Neuronal stem cell (in vitro differentiated cells): Measurements from ENCODE around the gene CCDC88A.

Experiments used
- DNase-seq: peaks from one replicate; pipeline ENCODE4 v3.0.0-alpha.2; 2013; ENCODE audit warnings: low spot score
- H2AFZ ChIP-seq: one replicate; pipeline ENCODE4 v1.6.1; 2013; ENCODE audit warnings: mild to moderate bottlenecking, low read length, inconsistent platforms
- H2AK5ac ChIP-seq: 2 replicates; pipeline ENCODE4 v1.6.1; 2013; ENCODE audit warnings: low read depth, mild to moderate bottlenecking, inconsistent platforms, low read length, moderate library complexity, mixed read lengths
- H2BK120ac ChIP-seq: 2 replicates; pipeline ENCODE4 v1.6.1; 2013; ENCODE audit warnings: low read depth, mild to moderate bottlenecking, inconsistent platforms, low read length, moderate library complexity, mixed read lengths
- H2BK12ac ChIP-seq: one replicate; pipeline ENCODE4 v1.6.1; 2013; ENCODE audit warnings: low read length, inconsistent platforms
- H2BK15ac ChIP-seq: 2 replicates; pipeline ENCODE4 v1.6.1; 2013; ENCODE audit warnings: mild to moderate bottlenecking, low read length, inconsistent platforms, mixed read lengths
- H2BK5ac ChIP-seq: one replicate; pipeline ENCODE4 v1.6.1; 2013; ENCODE audit warnings: inconsistent platforms, mild to moderate bottlenecking, low read length, moderate library complexity
- H3K14ac ChIP-seq: one replicate; pipeline ENCODE4 v1.6.1; 2013; ENCODE audit warnings: low read length, inconsistent platforms
- H3K18ac ChIP-seq: 2 replicates; pipeline ENCODE4 v1.6.1; 2013; ENCODE audit warnings: low read length, inconsistent platforms
- H3K23ac ChIP-seq: 2 replicates; pipeline ENCODE4 v1.6.1; 2013; ENCODE audit warnings: low read depth, mild to moderate bottlenecking, mixed read lengths, low read length, inconsistent platforms; ENCODE audit not compliant: poor library complexity
- H3K27ac ChIP-seq: replicated peaks from 3 replicates; pipeline ENCODE4 v1.5.1; 2013; ENCODE audit warnings: low read length, inconsistent platforms
- H3K27me3 ChIP-seq, 3 experiments: 2 replicates each; pipeline ENCODE4 v1.6.1; 2013; ENCODE audit warnings: low read length in 3 of 3, mild to moderate bottlenecking in 2 of 3, inconsistent platforms in 1 of 3, low read depth in 1 of 3, mixed read lengths in 1 of 3, moderate library complexity in 1 of 3; ENCODE audit not compliant: control insufficient read depth in 3 of 3, insufficient read depth in 3 of 3
- H3K36me3 ChIP-seq, 2 donors: replicated peaks in 1 of 2; 2 replicates each; pipeline ENCODE4 v1.6.1; 2013; ENCODE audit warnings: low read length in 2 of 2; ENCODE audit not compliant: control insufficient read depth in 2 of 2, insufficient read depth in 2 of 2
- H3K4ac ChIP-seq: 2 replicates; pipeline ENCODE4 v1.6.1; 2013; ENCODE audit warnings: inconsistent platforms, mild to moderate bottlenecking, low read length, moderate library complexity
- H3K4me1 ChIP-seq, 2 donors: 1 replicate in 1 of 2; 2 replicates in 1 of 2; pipeline ENCODE4 v1.6.1; 2013; ENCODE audit warnings: low read length in 2 of 2, low read depth in 1 of 2; ENCODE audit not compliant: control insufficient read depth in 2 of 2, insufficient read depth in 1 of 2
- H3K4me2 ChIP-seq: one replicate; pipeline ENCODE4 v1.6.1; 2013; ENCODE audit warnings: mild to moderate bottlenecking, low read length, inconsistent platforms; ENCODE audit not compliant: insufficient read depth, poor library complexity, severe bottlenecking
- H3K4me3 ChIP-seq, 2 donors: 2 replicates each; pipeline ENCODE4 v1.5.1; 2013; ENCODE audit warnings: low read length in 2 of 2, mild to moderate bottlenecking in 2 of 2, inconsistent platforms in 1 of 2, moderate library complexity in 1 of 2
- H3K79me1 ChIP-seq: one replicate; pipeline ENCODE4 v1.6.1; 2013; ENCODE audit warnings: low read depth, mild to moderate bottlenecking, inconsistent platforms, low read length, moderate library complexity
- H3K9ac ChIP-seq: one replicate; pipeline ENCODE4 v1.6.1; 2013; ENCODE audit warnings: mild to moderate bottlenecking, low read depth, low read length, inconsistent platforms; ENCODE audit not compliant: poor library complexity
- H3K9me3 ChIP-seq, 2 donors: replicated peaks in 1 of 2; 2 replicates each; pipeline versions ENCODE3 to v1.6.1; 2013; ENCODE audit warnings: low read length in 2 of 2, mild to moderate bottlenecking in 2 of 2, inconsistent platforms in 1 of 2, low read depth in 1 of 2, mixed read lengths in 1 of 2, moderate library complexity in 1 of 2; ENCODE audit not compliant: control insufficient read depth in 2 of 2, insufficient read depth in 1 of 2
- H4K8ac ChIP-seq: one replicate; pipeline ENCODE4 v1.6.1; 2013; ENCODE audit warnings: low read depth, mild to moderate bottlenecking, inconsistent platforms, low read length, moderate library complexity
- H4K91ac ChIP-seq: one replicate; pipeline ENCODE4 v1.6.1; 2013; ENCODE audit warnings: low read length, low read depth, mild to moderate bottlenecking, inconsistent platforms; ENCODE audit not compliant: poor library complexity
- WGBS, 2 donors: extraction: QIAGEN DNeasy Blood & Tissue Kit; methylation state at CpG; one replicate each; pipeline ENCODE4 v1.1.7; 2013; ENCODE audit warnings: missing lambda C conversion rate in 2 of 2, mixed read lengths in 1 of 2; ENCODE audit not compliant: insufficient read length in 2 of 2, insufficient replicate concordance in 1 of 2; ENCODE audit errors: extremely low coverage in 2 of 2; 5-methylcytosine and 5-hydroxymethylcytosine counted together

The CCDC88A gene

DNA sequence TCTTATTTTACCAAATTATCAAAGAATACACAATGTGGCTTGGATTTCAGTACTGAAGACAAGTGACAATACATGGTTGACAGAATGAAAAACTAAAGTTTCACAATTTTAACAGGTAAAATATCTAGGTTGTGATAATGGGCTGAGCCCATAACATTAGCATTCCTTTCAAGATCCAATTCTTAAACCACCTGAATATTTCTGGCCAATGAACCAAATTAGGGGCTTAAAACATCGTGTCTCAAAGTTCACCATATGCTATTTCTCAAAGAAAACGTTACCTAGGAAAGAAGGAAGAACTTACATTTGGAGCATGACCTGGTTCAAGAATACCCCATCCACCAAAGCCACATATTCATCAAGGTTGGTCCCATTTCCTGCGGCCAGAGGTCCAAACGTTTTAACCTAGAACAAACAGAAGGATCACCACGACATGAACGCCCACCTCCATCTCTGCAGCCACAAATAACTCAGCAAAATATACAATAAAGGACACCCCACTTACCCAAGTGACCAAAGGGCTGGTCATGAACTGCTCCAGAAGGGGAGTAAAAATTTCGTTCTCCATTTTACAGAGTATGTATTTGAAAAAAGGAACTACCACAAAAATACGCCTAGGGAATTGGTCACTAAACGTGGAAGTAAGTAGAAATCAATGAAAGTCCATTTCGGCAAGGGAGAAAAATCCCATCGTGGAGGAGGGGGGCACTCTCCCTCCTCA is 984 bp downstream of the CCDC88A start:
- H4K8ac ChIP-seq = no peak overlapping the region
- no peak overlapping the region for H2BK15ac ChIP-seq
- peak overlapping the region; percentile 72 for H3K4me2 ChIP-seq
- no peak overlapping the region for H3K18ac ChIP-seq
- H3K4ac ChIP-seq = no peak overlapping the region
- DNase-seq = no peak
- peak overlapping the region; percentile 73 to 90 for H3K4me3 ChIP-seq
- WGBS, 2 donors = no CpG with 5 or more reads among the region's 11 CpGs
- H2BK5ac ChIP-seq = peak overlapping the region; percentile 87
- peaks cover 0 to 20% of the 10 kb centered on the region in 2 donors for H3K36me3 ChIP-seq
- H2AK5ac ChIP-seq = no peak overlapping the region
- H3K27ac ChIP-seq = peak overlapping the region; percentile 97
- no peak overlapping the region for H2BK12ac ChIP-seq
- peaks cover 0 to 2% of the 10 kb centered on the region in 2 donors for H3K4me1 ChIP-seq
- H3K14ac ChIP-seq = no peak overlapping the region
- peaks cover 0 to 3% (median 0%) of the 10 kb centered on the region in 3 experiments for H3K27me3 ChIP-seq
- H2AFZ ChIP-seq = peak overlapping the region; percentile 92
- no peaks in the 10 kb centered on the region for H3K79me1 ChIP-seq
- peak overlapping the region; percentile 94 for H3K9ac ChIP-seq
- no peak overlapping the region for H2BK120ac ChIP-seq
- H4K91ac ChIP-seq = no peak overlapping the region
- H3K23ac ChIP-seq = no peak overlapping the region
- H3K9me3 ChIP-seq = no peaks in the 10 kb centered on the region

DNA sequence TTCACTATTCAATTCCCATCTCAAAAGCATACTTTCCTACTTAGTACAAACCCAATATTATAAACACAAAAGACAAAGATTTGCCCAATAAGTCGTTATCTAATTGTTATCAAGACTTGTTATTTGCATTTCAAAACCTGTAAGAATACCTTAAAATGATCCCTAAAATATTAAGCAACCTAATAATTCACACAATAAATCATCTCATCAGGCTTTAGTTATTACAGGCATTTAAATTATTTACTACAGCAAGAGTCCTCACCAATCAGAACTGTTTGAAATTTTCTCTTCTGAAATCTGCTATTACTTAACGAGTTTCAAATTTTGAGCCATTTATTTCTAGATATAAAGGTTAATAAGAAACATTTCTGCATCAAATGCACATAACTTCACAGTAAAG is 1.6 kb downstream of the CCDC88A start:
- no peak overlapping the region for H3K18ac ChIP-seq
- H3K36me3 ChIP-seq = peaks cover 0 to 26% of the 10 kb centered on the region in 2 donors
- H2BK12ac ChIP-seq = no peak overlapping the region
- H2AFZ ChIP-seq = no peak overlapping the region
- H3K27ac ChIP-seq = no peak overlapping the region
- no peak for DNase-seq
- H3K4ac ChIP-seq = no peak overlapping the region
- H2AK5ac ChIP-seq = no peak overlapping the region
- H3K9me3 ChIP-seq = no peaks in the 10 kb centered on the region
- peaks cover 0 to 2% of the 10 kb centered on the region in 2 donors for H3K4me1 ChIP-seq
- no peak overlapping the region for H4K8ac ChIP-seq
- no CpG with 5 or more reads among the region's 2 CpGs for WGBS, 2 donors
- H3K14ac ChIP-seq = no peak overlapping the region
- no peaks in the 10 kb centered on the region for H3K27me3 ChIP-seq
- no peaks in the 10 kb centered on the region for H3K79me1 ChIP-seq
- no peak overlapping the region for H3K23ac ChIP-seq
- no peak overlapping the region for H4K91ac ChIP-seq
- H3K4me2 ChIP-seq = no peak overlapping the region
- no peak overlapping the region for H3K9ac ChIP-seq
- no peak overlapping the region for H2BK15ac ChIP-seq
- H2BK5ac ChIP-seq = no peak overlapping the region
- H2BK120ac ChIP-seq = no peak overlapping the region
- peak overlapping the region in 1 of 2 donors; percentile 73 for H3K4me3 ChIP-seq

DNA sequence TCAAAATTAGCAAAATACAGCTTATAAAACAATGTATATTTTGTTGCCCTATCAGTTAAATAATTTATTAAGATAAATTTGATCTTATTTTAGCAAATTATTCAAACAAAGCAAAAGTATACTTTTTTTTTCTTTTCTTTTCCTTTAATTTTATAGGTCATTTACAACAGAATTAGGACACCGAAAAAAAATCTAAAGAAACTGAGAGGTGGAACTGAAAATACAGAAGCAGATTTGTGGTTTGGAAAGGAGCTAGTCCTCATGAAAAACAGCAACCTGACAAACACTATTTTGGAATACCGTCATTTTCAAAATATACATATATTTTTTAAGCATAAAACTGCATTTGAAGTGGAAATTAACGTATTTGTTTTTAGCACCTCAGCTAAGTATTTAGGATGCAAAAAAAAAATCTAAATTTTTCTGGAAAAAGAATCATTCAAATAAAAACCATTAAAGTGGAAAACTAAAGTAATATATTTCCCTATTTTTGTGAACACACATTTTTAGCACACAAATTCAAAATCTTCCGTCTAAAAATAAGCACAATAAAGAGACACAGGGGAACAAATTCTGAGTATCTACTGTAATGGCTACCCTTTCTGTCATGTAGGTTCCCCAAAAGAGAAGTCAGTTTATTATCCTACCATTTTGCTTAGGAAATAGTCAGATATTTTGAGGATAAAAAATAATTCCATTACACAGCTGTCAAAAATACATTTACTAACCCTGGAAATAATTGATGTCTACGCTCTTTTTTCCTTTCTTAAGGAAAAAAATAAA is 2.7 kb downstream of the CCDC88A start:
- H3K4me3 ChIP-seq = peak overlapping the region in 1 of 2 donors; percentile 73
- H3K4ac ChIP-seq = no peak overlapping the region
- H3K4me1 ChIP-seq = peaks cover 0 to 2% of the 10 kb centered on the region in 2 donors
- no peak overlapping the region for H2BK15ac ChIP-seq
- H2BK120ac ChIP-seq = no peak overlapping the region
- no peak overlapping the region for H2BK12ac ChIP-seq
- H3K18ac ChIP-seq = no peak overlapping the region
- no CpG with 5 or more reads among the region's 5 CpGs for WGBS, 2 donors
- H4K91ac ChIP-seq = no peak overlapping the region
- no peaks in the 10 kb centered on the region for H3K27me3 ChIP-seq
- DNase-seq = no peak
- peaks cover 2 to 37% of the 10 kb centered on the region in 2 donors for H3K36me3 ChIP-seq
- H3K27ac ChIP-seq = no peak overlapping the region
- H2AK5ac ChIP-seq = no peak overlapping the region
- no peak overlapping the region for H3K23ac ChIP-seq
- H3K4me2 ChIP-seq = no peak overlapping the region
- H3K9me3 ChIP-seq = no peaks in the 10 kb centered on the region
- H3K9ac ChIP-seq = no peak overlapping the region
- H2BK5ac ChIP-seq = no peak overlapping the region
- no peaks in the 10 kb centered on the region for H3K79me1 ChIP-seq
- H2AFZ ChIP-seq = no peak overlapping the region
- H4K8ac ChIP-seq = no peak overlapping the region
- no peak overlapping the region for H3K14ac ChIP-seq

DNA sequence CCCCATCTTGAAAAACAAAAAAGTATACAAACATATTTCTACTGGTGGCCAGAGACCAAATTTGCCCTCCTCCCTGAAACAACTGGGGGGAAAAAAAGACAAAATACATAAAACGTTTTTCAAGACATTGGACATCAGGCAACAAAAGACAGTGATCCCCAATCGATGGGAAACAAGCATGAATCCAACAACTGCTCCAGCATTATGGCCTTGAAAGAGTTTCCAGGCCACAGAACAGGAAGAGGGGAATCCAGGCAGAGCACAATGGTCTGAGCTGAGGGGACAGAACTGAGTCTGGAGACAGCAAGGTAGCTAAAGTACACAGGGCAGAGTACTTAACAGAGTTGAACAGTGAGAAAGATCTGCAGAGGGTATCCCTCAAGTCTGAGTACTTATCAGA is 4.4 kb downstream of the CCDC88A start:
- no peak overlapping the region for H3K18ac ChIP-seq
- no peak overlapping the region for H3K4ac ChIP-seq
- H3K9me3 ChIP-seq = no peaks in the 10 kb centered on the region
- no peak overlapping the region for H2BK5ac ChIP-seq
- H2BK120ac ChIP-seq = no peak overlapping the region
- H3K23ac ChIP-seq = no peak overlapping the region
- H3K4me3 ChIP-seq = no peak overlapping the region
- peaks cover 0 to 2% of the 10 kb centered on the region in 2 donors for H3K4me1 ChIP-seq
- H3K27me3 ChIP-seq = no peaks in the 10 kb centered on the region
- H3K4me2 ChIP-seq = no peak overlapping the region
- H3K9ac ChIP-seq = no peak overlapping the region
- no peak overlapping the region for H2AK5ac ChIP-seq
- no peak overlapping the region for H2AFZ ChIP-seq
- DNase-seq = no peak
- H2BK12ac ChIP-seq = no peak overlapping the region
- H3K36me3 ChIP-seq = peaks cover 2 to 54% of the 10 kb centered on the region in 2 donors
- no peak overlapping the region for H4K8ac ChIP-seq
- peaks cover 2% of the 10 kb centered on the region for H3K79me1 ChIP-seq
- H3K14ac ChIP-seq = no peak overlapping the region
- H3K27ac ChIP-seq = no peak overlapping the region
- H2BK15ac ChIP-seq = no peak overlapping the region
- no peak overlapping the region for H4K91ac ChIP-seq
- WGBS, 2 donors = no CpG with 5 or more reads among the region's 2 CpGs
